Hepatocyte (in vitro differentiated cells): ENCODE data around the gene ABR. TPM values are rescaled to one million over a fixed set of nuclear protein-coding genes. Genes with fewer than 3 reads are reported as not detected.

Source experiments
- DNase-seq: peaks from one replicate; pipeline ENCODE4 v3.0.0-alpha.2; 2016; ENCODE audit warnings: low spot score
- H2AFZ ChIP-seq: fragments of 200-600 bp; sonication (generic); 2 replicates; pipeline ENCODE4 v1.6.0; 2016; ENCODE audit warnings: antibody characterized with exemption, mild to moderate bottlenecking
- H3K27ac ChIP-seq: fragments of 200-600 bp; sonication (generic); 2 replicates; pipeline ENCODE4 v1.5.1; 2016; ENCODE audit warnings: mild to moderate bottlenecking
- H3K27me3 ChIP-seq: fragments of 200-600 bp; sonication (generic); 2 replicates; pipeline ENCODE4 v1.6.1; 2016
- H3K36me3 ChIP-seq: fragments of 200-600 bp; sonication (generic); replicated peaks from 2 replicates; pipeline ENCODE4 v1.5.1; 2016; ENCODE audit warnings: low read depth; ENCODE audit not compliant: insufficient read depth
- H3K4me1 ChIP-seq: fragments of 200-600 bp; sonication (generic); 2 replicates; pipeline ENCODE4 v1.5.1; 2016; ENCODE audit warnings: mild to moderate bottlenecking, moderate library complexity; ENCODE audit not compliant: insufficient read depth
- H3K4me2 ChIP-seq: fragments of 200-600 bp; sonication (generic); 2 replicates; pipeline ENCODE4 v1.6.0; 2016
- H3K4me3 ChIP-seq: fragments of 200-600 bp; sonication (generic); 2 replicates; pipeline ENCODE4 v1.5.1; 2016; ENCODE audit warnings: mild to moderate bottlenecking
- H3K79me2 ChIP-seq: fragments of 200-600 bp; sonication (generic); 2 replicates; pipeline ENCODE4 v1.6.0; 2017; ENCODE audit warnings: mild to moderate bottlenecking
- H3K9me2 ChIP-seq: fragments of 200-600 bp; sonication (generic); replicated peaks from 2 replicates; pipeline ENCODE4 v1.6.0; 2017; ENCODE audit warnings: mild to moderate bottlenecking; ENCODE audit not compliant: insufficient read depth
- H3K9me3 ChIP-seq: fragments of 200-600 bp; sonication (generic); 2 replicates; pipeline ENCODE4 v1.5.1; 2016; ENCODE audit warnings: low read depth, mild to moderate bottlenecking
- H4K20me1 ChIP-seq: fragments of 200-600 bp; sonication (generic); 2 replicates; pipeline ENCODE4 v1.6.0; 2016; ENCODE audit warnings: mild to moderate bottlenecking; ENCODE audit not compliant: insufficient read depth, poor library complexity, severe bottlenecking
- CTCF ChIP-seq: fragments of 200-600 bp; sonication (generic); IDR thresholded peaks from 2 replicates; pipeline ENCODE4 v1.5.1; 2016; ENCODE audit warnings: antibody characterized with exemption, mild to moderate bottlenecking; ENCODE audit not compliant: poor library complexity
- EZH2 ChIP-seq: fragments of 200-600 bp; sonication (generic); IDR thresholded peaks from 2 replicates; pipeline ENCODE4 v1.6.1; 2016; ENCODE audit warnings: antibody characterized with exemption, mild to moderate bottlenecking, borderline replicate concordance
- EZH2phosphoT487 ChIP-seq: fragments of 200-600 bp; sonication (generic); IDR thresholded peaks from one replicate; pipeline ENCODE4 v1.6.1; 2018; ENCODE audit warnings: antibody characterized with exemption, mild to moderate bottlenecking, low read depth, moderate library complexity; ENCODE audit not compliant: unreplicated experiment, severe bottlenecking
- WGBS: methylation state at CpG from one replicate; pipeline ENCODE4 v1.1.6; 2016; ENCODE audit warnings: low lambda C conversion rate; ENCODE audit errors: missing lambda C conversion rate; 5-methylcytosine and 5-hydroxymethylcytosine counted together
- polyA plus RNA-seq: library from polyadenylated mRNA; unstranded; fragments of >200 nt; fragmentation: Nextera tagmentation; extraction: Ambion mirVana; gene quantifications from 2 replicates; pipeline ENCODE4 v1.2.1, GENCODE V29; 2016
- total RNA-seq: library from RNA; depleted of rRNA; stranded (reverse); fragments of >200 nt; gene quantifications from 2 replicates; pipeline ENCODE4 v1.2.3, GENCODE V29; 2014

The ABR gene
- total and polyA plus RNA-seq, 2 experiments from 2014 or later, result 26.8 to 51.5 TPM

GRCh38 chr17:1024076-1024475 lies 155.7 kb downstream of the ABR start:
- 96% methylated on average over 22 of the region's 27 CpGs for WGBS
- no peaks in the 10 kb centered on the region for H3K79me2 ChIP-seq
- H3K4me2 ChIP-seq, result no peak overlapping the region
- H3K4me1 ChIP-seq, result no peaks in the 10 kb centered on the region
- no peak overlapping the region for H2AFZ ChIP-seq
- H3K36me3 ChIP-seq, result no peaks in the 10 kb centered on the region
- no peaks in the 10 kb centered on the region for H3K27me3 ChIP-seq
- no peaks in the 10 kb centered on the region for H4K20me1 ChIP-seq
- no peak for TF ChIP-seq CTCF
- no peak for TF ChIP-seq EZH2
- TF ChIP-seq EZH2phosphoT487, result no peak
- H3K9me2 ChIP-seq, result no peaks in the 10 kb centered on the region
- H3K4me3 ChIP-seq, result no peak overlapping the region
- H3K27ac ChIP-seq, result no peak overlapping the region
- H3K9me3 ChIP-seq, result no peaks in the 10 kb centered on the region
- DNase-seq, result no peak

GRCh38 chr17:1022278-1023024 lies 157.3 kb downstream of the ABR start:
- H3K79me2 ChIP-seq, result no peaks in the 10 kb centered on the region
- TF ChIP-seq CTCF (no peak), EZH2phosphoT487 (no peak), EZH2 (no peak)
- WGBS, result 95% methylated on average over 20 of the region's 32 CpGs
- no peaks in the 10 kb centered on the region for H3K27me3 ChIP-seq
- H3K4me2 ChIP-seq, result no peak overlapping the region
- H3K4me1 ChIP-seq, result no peaks in the 10 kb centered on the region
- H3K9me3 ChIP-seq, result no peaks in the 10 kb centered on the region
- DNase-seq, result no peak
- no peaks in the 10 kb centered on the region for H3K9me2 ChIP-seq
- no peak overlapping the region for H3K4me3 ChIP-seq
- H3K27ac ChIP-seq, result no peak overlapping the region
- H3K36me3 ChIP-seq, result no peaks in the 10 kb centered on the region
- H2AFZ ChIP-seq, result no peak overlapping the region
- no peaks in the 10 kb centered on the region for H4K20me1 ChIP-seq

- DNase-seq, result no peak
- no peak overlapping the region for H3K27ac ChIP-seq
- H3K36me3 ChIP-seq, result no peaks in the 10 kb centered on the region
- H3K9me3 ChIP-seq, result no peaks in the 10 kb centered on the region
- no peaks in the 10 kb centered on the region for H3K9me2 ChIP-seq
- H2AFZ ChIP-seq, result no peak overlapping the region
- H4K20me1 ChIP-seq, result no peaks in the 10 kb centered on the region
- H3K27me3 ChIP-seq, result no peaks in the 10 kb centered on the region
- 90% methylated on average over 10 of the region's 17 CpGs for WGBS
- no peaks in the 10 kb centered on the region for H3K4me1 ChIP-seq
- H3K79me2 ChIP-seq, result no peaks in the 10 kb centered on the region
- no peak overlapping the region for H3K4me3 ChIP-seq
- no peak overlapping the region for H3K4me2 ChIP-seq
- no peak for TF ChIP-seq EZH2
- no peak for TF ChIP-seq EZH2phosphoT487
- no peak for TF ChIP-seq CTCF
These were observed 158.6 kb downstream of the ABR start for GRCh38 chr17:1021147-1021546.
